HG02870 (cell line): ENCODE data around the gene GRXCR2.
"Not testable (repeated sequence)": the region's sequence is repeated elsewhere in the genome, so short reads cannot be mapped to it uniquely, and the experiment has no call there.

Source experiments
- ATAC-seq: cut with Tn5 transposase; IDR thresholded peaks from one replicate; pipeline ENCODE4 v1.9.1; 2021; ENCODE audit warnings: mild to moderate bottlenecking, moderate library complexity; ENCODE audit not compliant: unreplicated experiment

GRXCR2 gene, protein sequence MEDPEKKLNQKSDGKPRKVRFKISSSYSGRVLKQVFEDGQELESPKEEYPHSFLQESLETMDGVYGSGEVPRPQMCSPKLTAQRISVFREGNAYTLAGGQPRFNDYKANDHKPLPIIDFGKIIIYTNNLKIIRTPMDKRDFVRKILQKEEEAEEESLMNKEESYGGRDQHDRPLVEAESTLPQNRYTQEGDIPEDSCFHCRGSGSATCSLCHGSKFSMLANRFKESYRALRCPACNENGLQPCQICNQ

GRCh38 chr5:145872914-145873313 is at the start of gene GRXCR2:
GRXCR2 (minus strand) TSS chr5:145873014; CDS start chr5:145872968, 46 bp downstream.
- ATAC-seq, result no peak

- no peak for ATAC-seq
Observed at GRCh38 chr5:145922059-145922458, 49.2 kb upstream of the GRXCR2 start.

- no peak for ATAC-seq
Observed at GRCh38 chr5:145921211-145921610, 48.4 kb upstream of the GRXCR2 start.

- no peak for ATAC-seq
Observed at GRCh38 chr5:145920542-145921210, 47.9 kb upstream of the GRXCR2 start.

- ATAC-seq, result no peak
Observed at GRCh38 chr5:145919413-145919812, 46.6 kb upstream of the GRXCR2 start.

DNA sequence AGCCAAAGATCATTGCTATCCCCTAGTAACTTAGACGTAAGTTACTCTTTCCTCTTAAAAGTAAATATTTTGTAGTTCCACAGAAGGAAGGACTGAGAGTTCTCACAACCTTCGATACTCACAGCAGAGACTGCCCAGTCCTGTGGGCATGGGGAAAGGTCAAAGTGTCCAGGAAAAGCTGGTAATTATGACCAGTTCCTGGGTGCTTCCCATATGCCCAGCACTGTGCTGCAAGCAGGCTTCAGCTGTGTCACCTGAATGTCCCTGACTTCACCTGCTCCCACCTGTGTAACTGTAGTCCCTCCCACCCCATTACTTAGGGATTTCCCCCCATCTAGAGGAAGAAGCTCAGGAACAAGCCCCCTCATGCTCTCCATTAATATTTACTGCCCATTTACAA is 45.6 kb upstream of the GRXCR2 start:
- ATAC-seq, result no peak

DNA sequence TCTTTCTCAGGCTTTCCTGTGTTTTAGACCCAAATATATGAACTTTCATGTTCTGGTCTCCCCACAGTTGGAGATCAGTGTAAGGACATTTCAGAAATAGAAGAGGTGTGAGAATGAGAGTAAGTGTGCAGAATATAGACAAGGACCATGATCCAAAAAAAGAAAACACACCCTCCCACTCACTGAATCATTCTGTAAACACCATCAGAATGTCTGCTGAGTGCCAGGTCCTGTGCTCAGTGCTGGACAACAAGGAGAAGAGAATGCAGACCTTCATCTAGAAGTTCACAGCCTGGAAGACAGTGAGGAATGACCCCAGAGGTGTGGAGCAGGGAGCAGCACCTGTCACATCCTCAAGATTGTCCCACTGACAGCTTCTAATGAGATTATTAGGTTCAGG is 44.5 kb upstream of the GRXCR2 start:
- ATAC-seq, result no peak

DNA sequence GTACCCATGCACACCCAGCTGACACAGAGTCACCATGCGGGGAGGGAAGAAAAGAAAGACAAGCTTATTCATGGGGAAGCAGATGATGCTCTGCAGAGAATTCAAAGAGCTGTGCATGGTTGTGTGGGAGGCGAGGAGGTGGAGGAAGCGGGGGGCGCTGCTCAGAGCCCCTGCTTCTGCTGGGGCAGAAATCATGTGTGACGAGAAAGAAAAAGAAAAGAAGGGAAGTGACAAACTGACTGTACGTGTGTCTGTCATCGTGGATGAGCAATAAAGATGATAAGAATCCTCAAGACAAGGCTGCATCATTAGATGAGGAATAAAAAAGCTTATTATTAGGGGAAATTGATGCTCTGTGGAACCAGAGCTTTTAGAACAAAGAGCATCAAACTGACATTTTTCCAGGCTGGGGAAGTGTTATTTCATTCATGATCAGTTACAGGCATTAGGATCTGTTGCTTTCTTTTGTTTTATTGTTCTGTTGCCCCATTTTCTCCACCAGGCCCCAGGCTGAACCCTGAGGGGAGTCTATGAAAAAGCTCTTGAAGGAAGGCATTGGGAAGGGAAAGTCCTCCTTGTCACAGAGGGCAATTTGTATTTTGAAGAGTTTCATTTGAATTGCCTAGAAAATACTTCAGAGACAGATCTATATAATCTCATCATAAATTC is 43.3 kb upstream of the GRXCR2 start:
- no peak for ATAC-seq

DNA sequence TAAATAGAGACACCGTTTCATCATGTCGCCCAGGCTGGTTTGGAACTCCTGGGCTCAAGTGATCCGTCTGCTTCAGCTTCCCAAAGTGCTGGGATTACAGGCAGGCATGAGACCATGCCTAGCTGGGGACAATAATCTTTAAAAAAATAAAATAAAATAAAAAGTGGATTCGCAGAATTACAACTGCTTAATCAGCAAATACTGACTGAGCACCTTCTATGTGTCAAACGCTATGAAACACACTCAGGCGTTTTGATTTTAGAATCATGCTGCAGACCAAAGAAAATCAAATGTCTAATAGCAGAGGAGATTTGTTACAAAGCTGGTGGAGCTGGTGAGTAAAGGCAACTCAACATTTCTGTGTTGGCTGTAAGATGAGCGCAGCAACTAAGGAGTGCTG is 40.9 kb upstream of the GRXCR2 start:
- ATAC-seq, result no peak

DNA sequence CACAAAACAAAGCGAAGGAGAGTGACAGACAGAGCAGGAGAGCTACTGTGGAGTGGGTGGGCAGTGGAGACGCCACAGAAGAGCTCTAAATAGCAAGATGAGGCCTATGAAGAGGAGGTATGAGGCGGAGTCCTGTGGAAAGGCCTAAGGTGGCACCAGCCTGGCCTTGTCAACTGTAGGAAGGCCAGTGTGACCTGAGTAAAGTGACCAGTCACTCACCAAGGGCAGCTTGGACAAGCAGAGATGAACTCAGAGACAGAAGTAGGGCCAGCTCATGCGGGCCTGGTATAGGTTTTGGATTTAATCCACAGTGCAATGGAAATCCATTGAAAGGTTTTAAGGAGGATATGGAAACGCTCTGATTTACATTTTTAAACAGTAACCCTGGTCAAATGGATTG is 39.8 kb upstream of the GRXCR2 start:
- no peak for ATAC-seq

- ATAC-seq, result no peak
Observed at GRCh38 chr5:145912019-145912418, 39.2 kb upstream of the GRXCR2 start.

DNA sequence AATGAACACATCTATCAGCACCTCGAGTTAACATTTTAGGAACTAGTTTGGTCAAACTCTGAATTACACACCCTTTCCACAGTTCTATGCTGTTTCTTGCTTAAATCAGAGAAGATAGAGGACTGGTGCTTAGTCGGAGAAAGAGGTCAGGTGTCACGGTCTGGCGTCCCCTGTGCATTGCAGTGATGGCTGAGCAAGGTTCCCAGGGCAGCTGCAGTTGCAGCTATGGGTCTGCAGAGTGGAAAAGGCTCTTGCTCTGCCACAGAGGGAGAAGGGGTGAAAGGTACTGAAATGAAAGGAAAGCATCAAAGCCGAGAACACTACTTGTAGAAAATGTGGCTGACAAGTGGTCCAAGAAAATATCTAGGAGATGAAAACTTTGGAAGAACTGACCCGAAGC is 38.4 kb upstream of the GRXCR2 start:
- ATAC-seq, result no peak

- no peak for ATAC-seq
Observed at GRCh38 chr5:145908206-145908960, 35.6 kb upstream of the GRXCR2 start.

DNA sequence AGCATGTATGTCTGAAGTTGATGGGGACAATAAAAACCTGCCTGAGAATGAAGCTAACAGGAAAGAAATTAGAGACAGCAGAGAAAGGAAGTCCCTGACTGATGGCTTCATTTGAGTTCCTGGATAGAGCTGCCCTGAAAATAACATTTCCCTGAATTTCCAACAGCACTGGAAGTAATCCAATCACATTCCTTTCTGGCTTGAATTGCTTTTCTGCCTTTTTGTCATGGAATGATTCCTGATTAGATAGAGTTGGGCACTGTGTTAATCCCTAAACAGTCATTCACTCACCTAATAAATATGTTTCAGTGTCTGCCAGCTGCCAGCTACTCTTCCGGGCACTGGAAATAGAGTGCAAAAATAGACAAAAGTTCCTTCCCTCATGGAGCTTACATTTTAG is 33.6 kb upstream of the GRXCR2 start:
- ATAC-seq, result no peak

DNA sequence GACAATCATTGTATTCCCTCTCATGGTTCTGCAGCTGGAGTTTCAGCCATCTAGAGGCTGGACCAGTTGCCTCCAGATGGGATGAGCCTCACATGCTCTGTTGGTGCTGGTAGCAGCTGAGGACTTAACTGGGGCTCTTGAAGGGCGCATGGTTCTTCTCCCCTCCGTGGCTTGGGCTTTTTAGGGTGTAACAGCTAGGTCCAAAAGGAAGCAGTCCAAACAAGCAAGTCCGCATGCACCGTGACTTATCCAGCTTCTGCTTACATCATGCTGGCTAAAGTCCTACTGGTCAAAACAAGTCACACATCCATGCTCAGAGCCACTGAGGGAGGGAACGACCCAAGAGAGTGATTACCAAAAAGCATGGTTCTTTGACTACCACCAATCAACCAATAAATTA is 31.9 kb upstream of the GRXCR2 start:
- no peak for ATAC-seq

- no peak for ATAC-seq
Observed at GRCh38 chr5:145903867-145904266, 31.1 kb upstream of the GRXCR2 start.

GRCh38 chr5:145903113-145903512 is 30.3 kb upstream of the GRXCR2 start:
- peak; percentile 50 for ATAC-seq

DNA sequence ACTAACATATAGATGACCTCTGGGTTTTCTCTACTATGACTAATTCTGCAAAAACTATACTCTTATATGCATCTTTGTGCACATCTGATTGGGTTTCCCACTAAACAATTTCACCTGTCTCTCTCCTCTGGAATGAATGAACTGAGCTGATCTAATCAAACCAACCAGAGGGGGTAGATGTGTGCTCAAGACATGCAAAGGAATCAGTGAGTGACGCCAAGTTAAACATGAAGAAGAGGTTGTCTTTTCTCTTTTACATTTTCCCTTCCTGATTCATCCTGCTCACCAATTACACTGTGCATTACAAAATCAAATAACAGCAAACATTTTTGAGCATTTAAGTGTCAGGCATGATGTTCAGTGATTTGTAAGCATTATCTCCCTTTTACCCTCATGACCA is 29.6 kb upstream of the GRXCR2 start:
- ATAC-seq, result no peak

GRCh38 chr5:145898171-145898570 is 25.4 kb upstream of the GRXCR2 start:
- no peak for ATAC-seq

DNA sequence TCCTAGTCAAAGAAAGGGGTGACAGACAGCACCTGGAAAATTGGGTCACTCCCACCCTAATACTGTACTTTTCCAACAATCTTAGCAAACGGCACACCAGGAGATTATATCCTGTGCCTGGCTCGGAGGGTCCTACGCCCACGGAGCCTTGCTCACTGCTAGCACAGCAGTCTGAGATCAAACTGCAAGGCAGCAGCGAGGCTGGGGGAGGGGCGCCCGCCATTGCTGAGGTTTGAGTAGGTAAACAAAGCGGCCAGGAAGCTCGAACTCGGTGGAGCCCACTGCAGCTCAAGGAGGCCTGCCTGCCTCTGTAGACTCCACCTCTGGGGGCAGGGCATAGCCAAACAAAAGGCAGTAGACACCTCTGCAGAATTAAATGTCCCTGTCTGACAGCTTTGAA is 18.6 kb upstream of the GRXCR2 start:
- ATAC-seq, result not testable (repeated sequence)

GRCh38 chr5:145889611-145890010 is 16.8 kb upstream of the GRXCR2 start:
- no peak for ATAC-seq
